LNCAP (cell line): Measurements from ENCODE around the gene LCN1.

Experiments used
- TF ChIP-seq, protein P1 (sequence below): fragments of 450-650 bp; IDR thresholded peaks from 2 replicates; pipeline ENCODE4 v1.5.1; 2017; ENCODE audit warnings: mild to moderate bottlenecking

LCN1 gene

DNA sequence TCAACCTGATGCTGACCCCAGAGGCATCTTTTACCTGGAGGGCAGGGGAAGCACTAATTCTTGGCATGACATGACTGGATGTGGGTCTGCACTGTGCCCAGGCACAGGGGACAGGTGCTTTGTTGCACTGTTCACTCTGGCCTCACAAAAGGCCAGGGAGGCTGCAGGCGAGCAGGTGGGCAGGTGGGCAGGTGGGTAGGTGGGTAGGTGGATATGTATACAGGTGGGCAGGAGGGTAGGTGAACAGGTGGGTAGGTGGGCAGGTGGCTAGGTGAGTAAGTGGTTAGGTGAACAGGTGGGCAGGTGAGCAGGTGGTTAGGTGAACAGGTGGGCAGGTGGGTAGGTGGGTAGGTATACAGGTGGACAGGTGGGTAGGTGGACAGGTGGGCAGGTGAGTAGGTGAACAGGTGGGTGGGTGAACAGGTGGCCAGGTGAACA lies 41.8 kb downstream of the LCN1 start:
- TF ChIP-seq, protein P1, sequence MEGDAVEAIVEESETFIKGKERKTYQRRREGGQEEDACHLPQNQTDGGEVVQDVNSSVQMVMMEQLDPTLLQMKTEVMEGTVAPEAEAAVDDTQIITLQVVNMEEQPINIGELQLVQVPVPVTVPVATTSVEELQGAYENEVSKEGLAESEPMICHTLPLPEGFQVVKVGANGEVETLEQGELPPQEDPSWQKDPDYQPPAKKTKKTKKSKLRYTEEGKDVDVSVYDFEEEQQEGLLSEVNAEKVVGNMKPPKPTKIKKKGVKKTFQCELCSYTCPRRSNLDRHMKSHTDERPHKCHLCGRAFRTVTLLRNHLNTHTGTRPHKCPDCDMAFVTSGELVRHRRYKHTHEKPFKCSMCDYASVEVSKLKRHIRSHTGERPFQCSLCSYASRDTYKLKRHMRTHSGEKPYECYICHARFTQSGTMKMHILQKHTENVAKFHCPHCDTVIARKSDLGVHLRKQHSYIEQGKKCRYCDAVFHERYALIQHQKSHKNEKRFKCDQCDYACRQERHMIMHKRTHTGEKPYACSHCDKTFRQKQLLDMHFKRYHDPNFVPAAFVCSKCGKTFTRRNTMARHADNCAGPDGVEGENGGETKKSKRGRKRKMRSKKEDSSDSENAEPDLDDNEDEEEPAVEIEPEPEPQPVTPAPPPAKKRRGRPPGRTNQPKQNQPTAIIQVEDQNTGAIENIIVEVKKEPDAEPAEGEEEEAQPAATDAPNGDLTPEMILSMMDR: no peak

DNA sequence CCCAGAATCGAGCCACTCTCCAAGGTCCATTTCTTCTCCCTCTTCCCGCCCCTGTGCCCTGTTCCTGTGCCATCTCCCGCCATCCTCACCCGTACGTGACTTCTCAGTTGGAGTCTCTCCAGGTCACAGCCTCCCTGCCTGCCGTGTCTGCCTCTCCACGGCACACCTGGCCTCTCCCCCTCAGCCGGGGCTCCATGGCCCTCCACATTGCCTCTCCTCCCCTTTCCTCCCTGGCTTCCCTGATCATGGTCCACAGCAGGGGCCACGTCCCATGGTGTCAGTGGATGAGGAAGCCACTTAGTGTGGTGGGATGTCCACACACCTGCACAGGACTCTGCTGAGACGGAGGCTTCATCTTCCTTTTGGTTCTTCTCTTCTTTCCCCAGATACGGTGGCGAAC lies 42.6 kb downstream of the LCN1 start:
- TF ChIP-seq, protein P1: no peak

DNA sequence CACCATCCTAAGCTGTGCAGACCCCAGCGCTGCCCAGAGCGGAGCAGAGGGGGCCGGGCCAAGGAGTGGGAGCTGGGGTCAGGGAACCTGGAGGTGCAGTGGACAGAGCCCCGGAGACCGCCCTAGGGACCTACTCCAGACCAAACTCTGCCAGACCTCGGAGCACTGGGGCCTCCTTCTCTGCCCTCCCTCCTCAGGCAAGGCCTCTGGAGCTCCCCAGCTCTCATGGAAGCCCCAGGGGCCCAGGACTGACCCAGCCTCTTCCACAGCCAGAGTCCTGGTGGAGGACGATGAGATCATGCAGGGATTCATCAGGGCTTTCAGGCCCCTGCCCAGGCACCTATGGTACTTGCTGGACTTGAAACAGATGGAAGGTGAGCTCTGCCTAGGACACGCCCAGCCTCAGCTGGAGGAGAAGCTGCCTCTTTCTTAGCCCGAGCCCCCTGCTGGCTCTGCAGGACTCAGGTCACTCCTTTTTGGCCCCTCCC lies 43.9 kb downstream of the LCN1 start:
- TF ChIP-seq, protein P1: no peak

DNA sequence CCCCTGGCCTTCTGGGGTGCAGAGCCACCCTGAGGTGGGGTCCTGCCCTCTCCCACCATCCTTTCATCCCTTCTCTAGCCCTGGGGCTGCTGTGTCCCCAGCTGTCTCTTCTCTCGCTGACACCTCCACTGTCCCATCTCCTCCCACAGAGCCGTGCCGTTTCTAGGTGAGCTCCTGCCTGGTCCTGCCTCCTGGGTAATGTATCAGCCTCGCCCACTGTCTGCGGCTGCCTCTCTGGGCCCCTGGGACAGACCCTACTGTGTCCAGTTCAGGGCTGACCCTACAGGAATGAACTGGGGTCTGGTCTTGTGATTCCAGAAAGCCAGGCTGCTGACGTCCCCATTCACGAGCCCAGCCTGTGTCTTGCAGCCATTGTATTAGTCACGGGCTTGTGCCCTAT lies 44.4 kb downstream of the LCN1 start:
- TF ChIP-seq, protein P1: no peak

DNA sequence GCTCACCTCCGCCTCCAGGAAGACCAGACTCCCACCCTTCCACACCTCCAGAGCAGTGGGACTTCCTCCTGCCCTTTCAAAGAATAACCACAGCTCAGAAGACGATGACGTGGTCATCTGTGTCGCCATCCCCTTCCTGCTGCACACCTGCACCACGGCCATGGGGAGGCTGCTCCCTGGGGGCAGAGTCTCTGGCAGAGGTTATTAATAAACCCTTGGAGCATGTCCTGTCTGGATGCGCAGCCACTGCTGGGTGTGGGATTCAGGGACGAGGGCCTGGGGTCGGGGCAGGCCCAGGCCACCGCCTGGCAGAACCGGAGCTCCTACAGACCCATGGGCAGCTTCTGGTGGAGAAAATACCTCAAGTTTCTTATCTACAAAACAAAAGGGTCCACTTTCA lies 45.3 kb downstream of the LCN1 start:
- TF ChIP-seq, protein P1: no peak

DNA sequence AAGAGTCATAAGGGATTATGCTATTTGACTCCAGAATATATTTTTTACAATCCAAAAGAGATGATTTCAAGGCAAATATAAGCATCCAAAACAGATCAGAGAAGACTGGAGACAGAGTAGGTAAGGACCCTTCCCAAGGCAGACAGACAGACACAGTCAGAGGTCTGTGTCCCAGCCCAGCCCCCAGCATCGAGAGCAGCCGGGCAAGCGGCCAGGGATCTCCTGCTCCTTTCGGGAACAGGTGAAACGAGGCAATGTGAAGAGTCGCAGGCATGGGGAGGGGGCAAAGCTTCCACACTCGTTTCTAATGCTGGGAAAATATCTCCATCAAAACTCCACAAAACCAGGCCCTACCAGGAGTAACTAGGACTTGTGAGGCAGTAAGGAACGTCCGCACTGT lies 46.1 kb downstream of the LCN1 start:
- TF ChIP-seq, protein P1: no peak

DNA sequence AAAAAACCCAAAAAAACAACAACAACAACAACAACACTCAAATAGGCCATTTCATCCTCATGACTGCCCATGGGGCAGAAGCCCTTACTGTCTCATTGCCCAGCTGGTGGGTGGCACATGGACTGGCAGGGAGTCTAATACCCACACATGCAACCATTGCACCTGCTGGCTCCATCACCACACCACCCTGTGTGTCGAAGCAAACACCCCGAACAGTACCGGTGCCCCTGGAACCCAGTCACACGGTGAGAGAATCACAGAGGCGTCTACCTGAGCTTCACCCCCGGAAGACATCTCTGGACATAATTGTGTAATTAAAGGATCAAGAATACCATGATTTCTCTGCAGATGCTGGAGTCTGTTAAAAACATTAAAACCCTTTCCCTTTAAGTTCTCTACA lies 46.8 kb downstream of the LCN1 start:
- TF ChIP-seq, protein P1: no peak

DNA sequence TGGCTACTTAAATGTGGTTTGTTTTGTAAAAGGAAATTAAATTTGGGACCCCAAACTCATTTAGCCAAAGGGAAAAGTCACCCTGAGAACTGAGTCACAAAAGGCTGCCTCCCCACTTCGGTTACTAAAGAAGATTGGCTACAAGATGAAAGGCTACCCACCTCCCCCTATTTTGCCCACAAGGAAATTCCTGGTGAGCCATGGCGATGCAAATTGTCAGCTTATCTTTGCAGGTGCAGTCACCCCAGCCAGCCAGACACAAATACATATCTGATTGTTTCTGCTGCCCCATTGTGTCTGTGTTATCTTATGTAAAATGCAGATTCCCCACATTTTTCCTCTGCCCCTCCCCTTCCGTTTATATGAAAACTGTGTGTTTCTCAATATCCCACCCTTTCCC lies 49.2 kb downstream of the LCN1 start:
- TF ChIP-seq, protein P1: no peak
